GM12875 (cell line): Measurements from ENCODE around the gene SYNRG.
"Not testable (repeated sequence)": the region's sequence is repeated elsewhere in the genome, so short reads cannot be mapped to it uniquely, and the experiment has no call there.

ENCODE experiments used
- H3K4me3 ChIP-seq: one replicate; pipeline ENCODE4 v1.5.1; 2011; ENCODE audit warnings: low read depth, low read length, control low read depth
- CTCF ChIP-seq: IDR thresholded peaks from 2 replicates; pipeline ENCODE4 v1.5.1; 2011; ENCODE audit warnings: low read depth, mild to moderate bottlenecking, control low read depth, inconsistent platforms, low read length, moderate library complexity, borderline replicate concordance; ENCODE audit not compliant: insufficient read depth

The SYNRG gene

DNA sequence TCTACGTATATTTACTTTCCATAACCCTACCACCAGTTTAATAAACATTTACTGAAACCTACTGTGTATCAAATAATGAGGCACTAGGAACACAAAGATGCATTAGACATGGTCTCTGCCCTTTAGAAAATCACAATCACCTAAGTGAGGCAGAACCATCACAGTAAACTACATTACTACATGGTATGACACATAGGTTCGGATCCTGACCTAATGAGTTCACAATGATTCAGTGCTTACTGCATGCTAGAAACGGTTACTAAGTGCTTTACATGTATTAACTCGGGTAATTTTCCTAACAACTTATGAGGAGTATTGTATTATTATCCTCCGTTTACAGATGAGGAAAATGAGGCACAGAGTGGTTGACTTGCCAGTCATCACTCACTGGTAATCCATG is 5.2 kb upstream of the SYNRG start:
- TF ChIP-seq CTCF = no peak
- H3K4me3 ChIP-seq = no peak overlapping the region

GRCh38 chr17:37610971-37611370 is 1.8 kb upstream of the SYNRG start:
- no peak overlapping the region for H3K4me3 ChIP-seq
- TF ChIP-seq CTCF = no peak

DNA sequence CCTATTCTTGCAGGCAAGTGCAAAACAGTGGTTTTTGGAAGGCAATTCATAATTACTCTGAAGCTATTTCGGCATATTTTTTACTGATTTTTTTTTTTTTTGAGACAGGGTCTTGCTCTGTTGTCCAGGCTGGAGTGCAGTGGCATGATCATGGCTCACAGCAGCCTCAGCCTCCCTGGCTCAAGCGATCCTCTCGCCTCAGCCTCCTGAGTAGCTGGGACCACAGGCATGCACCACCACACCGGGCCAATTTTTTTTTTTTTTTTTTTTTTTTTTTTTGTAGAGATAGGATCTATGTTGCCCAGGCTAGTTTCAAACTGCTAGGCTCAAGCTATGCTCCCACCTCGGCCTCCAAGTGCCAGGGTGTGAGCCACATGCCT is 813 bp upstream of the SYNRG start:
- H3K4me3 ChIP-seq = not testable (repeated sequence)

DNA sequence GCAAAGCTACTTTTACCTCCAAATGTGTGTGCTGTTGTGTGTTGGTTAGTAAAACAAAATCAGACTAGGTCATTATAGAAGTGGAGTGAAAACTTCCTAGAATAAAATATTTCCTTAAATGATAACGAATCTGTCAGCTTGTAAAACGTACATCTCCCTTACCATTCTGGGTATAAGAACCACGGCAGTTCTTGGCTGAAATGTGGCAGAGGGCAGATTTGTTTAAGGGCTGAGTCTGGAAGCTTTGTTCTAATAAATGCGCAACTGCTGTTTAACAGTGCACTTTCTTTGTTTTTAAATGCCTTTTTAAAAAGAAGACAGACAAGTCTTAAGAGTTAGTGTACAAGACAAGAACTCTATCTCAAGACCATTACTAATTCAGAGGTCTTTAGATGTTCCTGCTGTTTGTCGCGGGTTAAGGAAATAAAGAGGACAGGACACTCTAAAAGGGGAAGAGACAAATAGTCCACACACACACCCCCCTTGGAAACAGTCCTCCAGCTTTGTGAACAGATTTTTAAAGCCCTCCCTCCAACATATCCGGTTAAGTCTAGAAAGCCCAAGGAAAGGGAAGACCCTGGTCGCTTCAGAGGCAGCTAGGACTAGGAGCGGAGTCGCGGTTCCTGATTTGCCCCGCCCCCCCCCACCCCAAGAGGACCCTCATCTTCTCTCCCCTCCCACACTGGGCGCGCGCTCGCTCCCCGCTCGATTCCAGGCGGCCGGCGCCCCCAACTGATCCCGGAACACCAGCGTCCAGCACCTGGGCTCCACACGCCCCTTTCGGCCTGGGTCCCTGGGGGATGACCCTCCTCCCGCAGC is 658 bp downstream of the SYNRG start:
- no peak for TF ChIP-seq CTCF
- H3K4me3 ChIP-seq = peak overlapping the region; percentile 98

DNA sequence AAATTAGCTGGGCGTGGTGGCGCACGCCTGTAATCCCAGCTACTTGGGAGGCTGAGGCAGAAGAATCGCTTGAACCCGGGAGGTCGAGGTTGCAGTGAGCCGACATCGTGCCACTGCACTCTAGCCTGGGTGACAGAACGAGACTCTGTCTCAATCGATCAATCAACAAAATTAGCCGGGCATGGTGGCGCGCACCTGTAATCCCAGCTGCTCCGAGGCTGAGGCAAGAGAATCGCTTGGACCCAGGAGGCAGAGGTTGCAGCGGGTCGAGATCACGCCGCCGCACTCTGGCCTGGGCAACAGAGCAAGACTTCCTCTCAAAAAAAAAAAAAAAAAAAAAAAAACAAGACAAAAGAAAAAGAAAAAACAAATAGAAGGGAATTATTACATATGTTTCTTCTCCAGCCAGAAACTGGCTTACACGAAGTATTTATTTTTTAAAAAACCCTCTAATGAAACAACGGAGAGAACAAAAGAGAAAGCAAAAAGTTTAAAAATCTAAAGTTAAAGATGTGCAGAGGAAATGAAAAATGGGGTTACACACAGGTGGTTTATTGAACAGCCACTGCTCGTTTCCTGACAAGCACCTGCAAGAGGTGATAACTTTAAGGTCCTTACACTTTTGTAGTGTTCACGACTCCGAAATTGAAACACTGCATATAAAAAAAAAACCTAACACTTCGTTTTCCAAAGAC is 1.4 kb downstream of the SYNRG start:
- H3K4me3 ChIP-seq = peak overlapping the region; percentile 98
- TF ChIP-seq CTCF = no peak

DNA sequence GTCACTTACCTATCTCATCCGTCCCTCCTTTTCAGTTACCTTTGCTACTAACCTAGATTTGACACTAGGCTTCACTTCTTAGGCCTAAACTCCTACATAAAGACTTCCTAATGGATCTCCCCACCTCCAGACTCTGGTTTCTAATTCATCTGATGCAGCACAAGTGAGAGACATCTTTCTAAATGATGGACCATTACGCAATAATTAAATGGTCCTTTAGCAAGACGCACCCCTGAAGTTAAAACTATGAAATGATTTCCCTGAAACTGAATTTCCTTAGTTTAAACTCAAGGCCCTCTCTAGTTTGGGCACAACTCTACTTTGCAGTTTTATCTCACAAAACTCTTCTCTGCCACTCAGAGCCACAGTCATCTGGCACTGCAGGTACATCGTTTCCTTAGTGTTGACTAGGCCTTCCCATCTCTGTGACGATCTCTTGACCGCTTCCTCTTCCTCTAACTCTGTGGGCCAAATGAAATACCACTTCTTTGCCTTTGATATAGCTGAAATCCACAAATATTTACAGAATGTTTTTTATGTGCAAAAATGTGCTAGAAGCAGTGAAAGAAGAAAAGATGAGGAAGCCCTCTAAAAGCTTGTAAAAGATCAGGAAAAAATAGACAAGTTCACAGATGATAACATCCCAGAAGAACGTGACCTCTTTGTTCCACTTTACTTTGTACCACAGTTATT is 3.3 kb downstream of the SYNRG start:
- no peak for TF ChIP-seq CTCF
- H3K4me3 ChIP-seq = no peak overlapping the region

GRCh38 chr17:37605081-37605480 is 4.1 kb downstream of the SYNRG start:
- H3K4me3 ChIP-seq = no peak overlapping the region
- no peak for TF ChIP-seq CTCF
